Left ventricle myocardium inferior (tissue), 1 donor: ENCODE results near the gene OR52B6. TPM values are rescaled to one million over a fixed set of nuclear protein-coding genes. Genes with fewer than 3 reads are reported as not detected.

Source experiments
- DNase-seq: peaks from one replicate; pipeline ENCODE4 v3.0.0-alpha.2; 2020
- H3K27ac ChIP-seq: fragments of 200-600 bp; replicated peaks from 2 replicates; pipeline ENCODE4 v1.8.0; 2021
- H3K27me3 ChIP-seq: fragments of 200-600 bp; 2 replicates; pipeline ENCODE4 v1.8.0; 2021; ENCODE audit warnings: low read depth
- H3K36me3 ChIP-seq: fragments of 200-600 bp; 2 replicates; pipeline ENCODE4 v1.8.0; 2021
- H3K4me1 ChIP-seq: fragments of 200-600 bp; 2 replicates; pipeline ENCODE4 v1.8.0; 2021
- H3K4me3 ChIP-seq: fragments of 200-600 bp; 2 replicates; pipeline ENCODE4 v1.8.0; 2021; ENCODE audit warnings: mild to moderate bottlenecking, moderate library complexity
- H3K9me3 ChIP-seq: fragments of 200-600 bp; replicated peaks from 2 replicates; pipeline ENCODE4 v1.8.0; 2021
- intact Hi-C: fragments of 100-400 bp; cut with micrococcal nuclease; formaldehyde crosslinking; loops from one replicate; pipeline ENCODE4 v1.11.0; 2022
- total RNA-seq: library from RNA; stranded (reverse); fragmentation: NEBNext Ultra II Directional; extraction: Animal tissue kit (Norgen Biotek cat#: 25700); gene quantifications from one replicate; pipeline ENCODE4 v1.2.1, GENCODE V29; 2021
- TF ChIP-seq, protein P1 (sequence below): fragments of 200-600 bp; IDR thresholded peaks from 2 replicates; pipeline ENCODE4 v1.8.0; 2021; ENCODE audit warnings: antibody characterized with exemption, mild to moderate bottlenecking, borderline replicate concordance
- donor health status: DM: no; HTN: yes; CAD: no; lungs with severe emphysema.

Gene OR52B6
- total RNA-seq, 1 donor from 2014 or later = not detected

GRCh38 chr11:5626196-5626595 lies 45.5 kb downstream of the OR52B6 start:
- H3K4me1 ChIP-seq = peaks cover 28% of the 10 kb centered on the region
- H3K9me3 ChIP-seq = no peaks in the 10 kb centered on the region
- no peak overlapping the region for H3K27ac ChIP-seq
- H3K4me3 ChIP-seq = no peak overlapping the region
- TF ChIP-seq, protein P1, sequence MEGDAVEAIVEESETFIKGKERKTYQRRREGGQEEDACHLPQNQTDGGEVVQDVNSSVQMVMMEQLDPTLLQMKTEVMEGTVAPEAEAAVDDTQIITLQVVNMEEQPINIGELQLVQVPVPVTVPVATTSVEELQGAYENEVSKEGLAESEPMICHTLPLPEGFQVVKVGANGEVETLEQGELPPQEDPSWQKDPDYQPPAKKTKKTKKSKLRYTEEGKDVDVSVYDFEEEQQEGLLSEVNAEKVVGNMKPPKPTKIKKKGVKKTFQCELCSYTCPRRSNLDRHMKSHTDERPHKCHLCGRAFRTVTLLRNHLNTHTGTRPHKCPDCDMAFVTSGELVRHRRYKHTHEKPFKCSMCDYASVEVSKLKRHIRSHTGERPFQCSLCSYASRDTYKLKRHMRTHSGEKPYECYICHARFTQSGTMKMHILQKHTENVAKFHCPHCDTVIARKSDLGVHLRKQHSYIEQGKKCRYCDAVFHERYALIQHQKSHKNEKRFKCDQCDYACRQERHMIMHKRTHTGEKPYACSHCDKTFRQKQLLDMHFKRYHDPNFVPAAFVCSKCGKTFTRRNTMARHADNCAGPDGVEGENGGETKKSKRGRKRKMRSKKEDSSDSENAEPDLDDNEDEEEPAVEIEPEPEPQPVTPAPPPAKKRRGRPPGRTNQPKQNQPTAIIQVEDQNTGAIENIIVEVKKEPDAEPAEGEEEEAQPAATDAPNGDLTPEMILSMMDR = no peak
- DNase-seq = no peak
- intact Hi-C loops = no loop called here
- H3K36me3 ChIP-seq = no peaks in the 10 kb centered on the region
- H3K27me3 ChIP-seq = no peaks in the 10 kb centered on the region

DNA sequence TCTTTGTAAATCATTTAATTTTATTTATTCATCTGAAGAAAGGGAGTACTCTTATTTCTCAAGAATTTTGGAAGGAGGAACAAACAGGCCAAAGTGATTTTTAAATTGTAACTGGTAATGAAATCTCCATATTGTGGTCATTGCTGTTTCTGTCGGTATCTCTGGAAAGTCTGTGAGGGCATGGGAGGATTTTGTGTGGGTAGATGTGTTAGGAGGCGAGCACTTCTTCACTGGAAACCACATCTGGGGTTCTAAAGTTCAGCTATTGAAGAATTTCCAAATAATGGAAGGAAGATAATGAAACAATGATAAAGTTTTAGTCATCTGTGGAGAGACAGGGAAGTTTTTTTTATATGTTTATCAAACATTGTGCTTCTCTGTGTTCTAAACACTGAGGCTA lies 50.7 kb downstream of the OR52B6 start:
- no peak overlapping the region for H3K4me3 ChIP-seq
- no peaks in the 10 kb centered on the region for H3K9me3 ChIP-seq
- TF ChIP-seq, protein P1 = no peak
- H3K36me3 ChIP-seq = peaks cover 27% of the 10 kb centered on the region
- no peaks in the 10 kb centered on the region for H3K4me1 ChIP-seq
- H3K27me3 ChIP-seq = no peaks in the 10 kb centered on the region
- no peak overlapping the region for H3K27ac ChIP-seq
- no peak for DNase-seq
- intact Hi-C loops = no loop called here

Other genes with a start within 250 kb of the OR52B6 start
- not detected for gene OR51B5, start 237.4 kb upstream of the OR52B6 start, total RNA-seq
- not detected for gene OR51B6, start 229.4 kb upstream of the OR52B6 start, total RNA-seq
- not detected for gene OR51M1, start 197.1 kb upstream of the OR52B6 start, total RNA-seq
- not detected for gene OR51Q1, start 158.8 kb upstream of the OR52B6 start, total RNA-seq
- not detected for gene OR51I1, start 139.4 kb upstream of the OR52B6 start, total RNA-seq
- not detected for gene OR51I2, start 131.6 kb upstream of the OR52B6 start, total RNA-seq
- gene OR52D1, start 92.2 kb upstream of the OR52B6 start, total RNA-seq = not detected
- gene UBQLN3, start 70.9 kb upstream of the OR52B6 start, total RNA-seq = 0.14 TPM
- not detected for gene UBQLNL, start 64.2 kb upstream of the OR52B6 start, total RNA-seq
- not detected for gene OR52H1, start 32.3 kb upstream of the OR52B6 start, total RNA-seq
- gene TRIM6, start 15.8 kb downstream of the OR52B6 start, total RNA-seq = 0.58 TPM
- gene TRIM34, start 44.1 kb downstream of the OR52B6 start, total RNA-seq = 1.7 TPM
- gene TRIM5, start 104.2 kb downstream of the OR52B6 start, total RNA-seq = 8.4 TPM
- gene TRIM22, start 108.9 kb downstream of the OR52B6 start, total RNA-seq = 16.6 TPM
- gene OR56B1, start 155.6 kb downstream of the OR52B6 start, total RNA-seq = not detected
- not detected for gene OR52N4, start 173.4 kb downstream of the OR52B6 start, total RNA-seq
- not detected for gene OR52N5, start 202.5 kb downstream of the OR52B6 start, total RNA-seq
- not detected for gene OR52N1, start 210.4 kb downstream of the OR52B6 start, total RNA-seq
- gene OR52N2, start 228.0 kb downstream of the OR52B6 start, total RNA-seq = not detected